HG03565 (cell line): ENCODE measurements around the gene LSM14B.

Experiments
- ATAC-seq: cut with Tn5 transposase; IDR thresholded peaks from one replicate; pipeline ENCODE4 v1.9.1; 2021; ENCODE audit warnings: mild to moderate bottlenecking, moderate library complexity; ENCODE audit not compliant: unreplicated experiment

Gene LSM14B

GRCh38 chr20:62131560-62132320, 9.5 kb downstream of the LSM14B start:
- ATAC-seq, result no peak

DNA sequence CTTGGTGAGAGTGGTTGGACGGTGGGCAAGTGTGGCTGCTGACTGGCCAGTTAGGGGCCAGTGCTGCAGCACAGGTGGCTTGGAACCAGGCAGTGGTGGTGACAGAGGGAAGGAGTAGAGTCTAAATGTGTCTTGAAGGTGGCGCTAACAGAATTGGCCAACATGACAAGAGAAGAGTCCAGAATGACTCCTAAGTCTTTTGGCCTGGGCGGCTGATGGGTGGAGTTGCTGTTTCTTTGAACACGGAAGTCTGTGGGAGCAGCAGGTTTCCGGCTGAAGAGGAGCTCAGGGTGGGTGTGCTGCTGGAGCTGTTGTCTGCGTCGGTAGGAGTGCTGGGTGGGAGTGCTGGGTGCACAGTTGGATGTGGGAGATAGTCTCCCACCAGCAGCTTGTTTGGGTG, 10.1 kb downstream of the LSM14B start:
- no peak for ATAC-seq

GRCh38 chr20:62133051-62133845, 11.0 kb downstream of the LSM14B start:
- ATAC-seq, result no peak

- ATAC-seq, result no peak
Observed at GRCh38 chr20:62133864-62134263, 11.6 kb downstream of the LSM14B start.

DNA sequence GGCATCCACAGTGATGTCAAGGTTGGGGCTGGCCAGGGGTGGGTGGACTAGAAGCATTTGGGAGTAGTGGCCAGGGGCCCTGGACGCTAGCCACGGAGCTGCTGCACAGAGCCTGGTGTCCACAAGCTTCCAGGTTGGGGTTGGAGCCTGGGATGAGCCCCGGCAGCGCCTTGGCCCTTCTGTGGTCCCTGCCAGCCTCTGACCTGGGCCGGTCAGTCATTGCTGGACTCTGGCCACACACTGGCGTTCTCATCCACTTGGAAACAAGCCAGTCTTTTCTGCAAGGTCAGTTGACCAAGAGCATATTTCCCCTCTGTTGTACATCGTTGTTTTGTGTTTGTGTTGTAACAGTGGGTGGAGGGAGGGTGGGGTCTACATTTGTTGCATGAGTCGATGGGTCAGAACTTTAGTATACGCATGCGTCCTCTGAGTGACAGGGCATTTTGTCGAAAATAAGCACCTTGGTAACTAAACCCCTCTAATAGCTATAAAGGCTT, 12.5 kb downstream of the LSM14B start:
- no peak for ATAC-seq

DNA sequence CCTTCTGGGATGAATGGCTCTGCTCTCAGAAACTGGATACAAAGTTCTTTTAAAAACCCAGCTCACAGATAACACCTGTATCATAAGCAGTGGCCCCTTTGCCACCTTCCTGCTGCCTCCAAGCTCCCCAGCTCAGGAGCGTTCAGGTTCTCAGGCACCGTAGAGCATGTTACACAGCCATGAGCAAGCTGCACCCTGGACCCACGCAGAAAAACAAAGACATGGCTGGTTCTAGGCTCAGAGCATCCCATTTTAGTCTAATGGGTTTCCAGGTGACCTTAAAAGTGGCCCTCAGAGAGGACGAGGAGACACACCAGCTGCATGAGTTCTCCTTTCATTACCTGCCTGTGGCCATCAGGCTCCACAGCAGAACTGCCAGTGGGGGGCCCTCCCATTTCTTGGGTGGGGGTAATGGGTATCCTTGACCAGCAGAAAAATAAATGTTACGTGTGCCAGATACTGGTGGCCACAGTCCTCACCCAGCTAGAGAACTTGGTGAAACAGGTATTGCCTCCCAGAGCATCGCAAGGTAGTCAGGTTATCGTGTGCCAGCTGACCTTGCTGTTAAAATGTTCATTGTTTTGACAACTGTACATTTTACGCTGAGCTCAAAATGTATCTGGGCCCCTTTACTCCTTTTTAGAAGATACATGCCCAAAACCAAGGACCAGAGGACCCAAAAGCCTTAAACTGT, 13.4 kb downstream of the LSM14B start:
- no peak for ATAC-seq

DNA sequence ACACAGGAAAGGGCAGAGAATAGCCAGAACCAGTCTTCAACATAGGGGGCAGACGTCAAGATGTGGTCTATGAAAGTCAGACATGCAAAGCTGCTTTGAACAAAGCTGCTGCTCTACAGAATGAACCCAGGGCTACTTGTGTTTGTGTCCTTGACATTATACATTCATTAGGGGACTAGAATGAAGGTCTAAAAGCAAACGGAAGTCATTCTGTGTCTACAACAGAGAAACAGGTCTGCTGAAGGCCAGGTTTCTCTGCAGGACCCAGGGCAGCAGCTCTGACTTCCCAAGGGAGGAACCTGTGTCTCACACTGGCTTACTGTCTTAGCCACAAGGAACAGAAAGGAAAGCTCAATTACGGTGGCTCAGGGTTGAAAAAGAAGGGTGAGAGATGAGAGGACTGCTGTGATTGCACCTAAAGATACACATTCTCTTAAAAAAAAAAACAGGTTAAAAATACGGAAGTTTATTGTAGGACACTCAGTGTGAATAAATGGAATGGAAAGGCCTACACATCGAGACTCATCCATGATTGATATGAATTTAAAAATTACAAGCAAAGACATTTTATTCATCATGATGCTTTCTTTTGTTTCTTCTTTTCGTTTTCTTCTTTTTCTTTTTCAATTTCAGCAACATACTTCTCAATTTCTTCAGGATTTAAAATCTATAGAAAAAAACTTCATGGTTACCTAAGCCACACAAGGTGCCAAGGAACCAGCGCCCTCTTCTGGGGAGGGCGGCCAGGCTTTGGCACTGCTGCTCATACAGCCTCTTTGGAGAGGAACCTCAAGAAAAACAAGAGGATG, 14.2 kb downstream of the LSM14B start:
- no peak for ATAC-seq

GRCh38 chr20:62137092-62137384, 14.8 kb downstream of the LSM14B start:
- no peak for ATAC-seq

- no peak for ATAC-seq
Observed at GRCh38 chr20:62137478-62138203, 15.4 kb downstream of the LSM14B start.

GRCh38 chr20:62138204-62138543, 15.9 kb downstream of the LSM14B start:
- no peak for ATAC-seq

DNA sequence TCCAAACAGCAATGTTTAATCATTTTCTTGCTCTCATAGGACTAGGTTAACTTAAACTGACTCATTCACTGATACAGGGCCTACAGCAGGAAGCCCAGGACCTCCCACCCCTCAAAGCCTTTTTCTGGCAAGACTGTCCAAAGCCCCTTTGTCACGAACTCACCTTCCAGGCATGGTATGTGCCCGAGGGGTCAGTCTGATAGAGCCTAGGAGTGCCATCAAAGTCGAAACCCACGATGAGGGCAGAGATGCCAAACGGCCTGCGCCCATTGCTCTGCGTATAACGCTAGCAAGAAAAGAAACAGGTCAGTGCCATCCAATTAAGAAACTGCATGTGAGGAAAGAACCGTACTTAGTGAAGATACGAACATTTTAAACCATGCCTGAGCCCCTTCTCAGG, 16.6 kb downstream of the LSM14B start:
- no peak for ATAC-seq

DNA sequence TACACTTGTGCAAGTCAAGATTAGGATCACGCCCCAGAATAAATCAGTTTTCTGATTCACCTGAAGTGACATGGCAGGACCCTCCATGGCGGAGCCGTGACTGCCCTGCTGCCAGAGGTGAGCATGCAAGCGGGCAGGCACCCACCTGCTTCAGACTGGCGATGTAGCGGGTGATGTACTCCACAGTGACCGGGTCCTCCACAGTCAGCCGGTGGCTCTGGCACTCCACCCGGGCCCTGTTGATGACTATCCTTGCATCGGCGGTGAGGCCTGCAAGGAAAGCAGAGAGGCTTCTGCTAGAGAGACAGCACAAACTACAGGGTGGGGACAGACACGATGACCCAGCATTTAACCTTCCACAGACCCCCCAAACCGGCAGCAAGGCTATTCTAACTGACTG, 17.4 kb downstream of the LSM14B start:
- ATAC-seq, result no peak

- no peak for ATAC-seq
Observed at GRCh38 chr20:62141043-62141396, 18.7 kb downstream of the LSM14B start.

DNA sequence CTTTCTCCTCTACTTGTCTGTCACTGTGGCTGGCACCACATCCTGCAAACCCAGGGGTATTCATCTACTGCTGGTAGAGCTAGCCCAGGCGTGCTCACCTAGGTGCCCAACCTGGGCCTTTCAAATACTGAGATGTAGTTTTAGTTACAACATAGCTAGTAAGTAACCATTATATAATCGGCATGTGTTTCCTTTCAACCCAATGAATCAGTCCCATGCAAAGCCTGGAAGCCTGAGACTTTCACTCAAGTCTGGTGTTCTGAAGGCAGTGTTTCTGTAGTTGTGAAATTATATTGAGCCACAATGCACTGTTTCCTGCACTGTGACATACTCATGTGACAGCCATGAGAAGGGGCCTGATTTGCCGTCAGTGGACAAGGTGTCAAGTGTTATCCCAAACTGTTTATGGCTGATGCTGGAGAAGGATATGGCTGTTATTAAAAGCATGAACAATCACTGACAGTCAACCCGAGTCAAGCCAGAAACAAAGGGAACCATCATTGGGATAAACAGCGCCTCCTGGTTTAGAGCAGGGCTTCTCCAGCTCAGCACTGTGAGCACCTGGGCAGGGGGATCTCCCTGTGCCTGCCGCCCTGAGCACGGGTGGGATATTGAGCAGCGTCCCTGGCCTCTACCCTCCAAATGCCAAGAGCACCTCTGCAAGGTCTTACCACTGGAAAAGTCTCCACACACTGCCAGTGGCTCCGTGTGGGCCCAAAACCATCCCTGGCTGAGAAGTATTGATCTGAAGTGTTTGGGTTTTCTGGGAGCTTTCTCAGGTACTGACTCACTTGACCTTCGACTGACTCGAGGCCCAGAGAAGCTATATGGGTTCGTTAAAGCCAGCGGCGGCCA, 19.3 kb downstream of the LSM14B start:
- ATAC-seq, result no peak

DNA sequence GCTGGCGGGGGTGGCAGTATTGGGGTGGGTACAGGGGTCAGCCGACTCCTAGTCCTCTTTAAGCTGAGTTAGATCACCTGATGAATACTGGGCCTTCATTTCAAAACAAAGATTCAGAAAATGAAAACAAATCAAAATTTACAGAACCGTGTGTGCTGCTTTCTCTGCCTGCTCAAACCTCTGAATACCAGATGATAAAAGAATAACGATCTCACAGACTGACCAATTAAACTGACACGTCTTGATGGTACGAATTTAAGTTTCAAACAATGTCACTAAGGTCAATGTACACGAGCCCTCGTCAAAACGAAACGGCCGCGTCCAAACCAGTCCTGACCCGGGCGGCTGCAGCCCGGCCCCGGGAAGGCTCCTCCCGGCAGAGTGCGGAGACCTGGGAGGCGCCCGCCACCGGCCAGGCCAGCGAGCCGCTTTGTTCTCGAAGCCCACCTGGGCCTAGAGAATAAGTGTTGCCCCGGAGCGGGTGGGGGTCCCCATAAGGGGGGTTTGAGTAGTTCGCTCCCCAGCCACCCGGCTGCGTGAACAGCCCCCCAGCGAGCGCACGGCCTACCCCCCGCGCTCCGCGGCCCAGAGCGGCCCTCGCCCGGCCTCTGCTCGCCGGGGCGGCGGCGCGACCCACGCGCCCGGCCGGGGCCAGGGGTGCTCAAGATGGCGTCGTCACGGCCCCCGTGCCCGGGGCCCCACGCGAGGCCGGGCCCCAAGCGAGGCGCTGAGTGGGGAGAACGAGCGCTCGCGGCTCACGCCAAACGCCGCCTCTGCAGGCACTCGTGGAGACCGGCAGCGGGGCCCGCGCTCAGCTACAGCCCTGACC, 20.2 kb downstream of the LSM14B start:
- ATAC-seq, result peak; percentile 12

DNA sequence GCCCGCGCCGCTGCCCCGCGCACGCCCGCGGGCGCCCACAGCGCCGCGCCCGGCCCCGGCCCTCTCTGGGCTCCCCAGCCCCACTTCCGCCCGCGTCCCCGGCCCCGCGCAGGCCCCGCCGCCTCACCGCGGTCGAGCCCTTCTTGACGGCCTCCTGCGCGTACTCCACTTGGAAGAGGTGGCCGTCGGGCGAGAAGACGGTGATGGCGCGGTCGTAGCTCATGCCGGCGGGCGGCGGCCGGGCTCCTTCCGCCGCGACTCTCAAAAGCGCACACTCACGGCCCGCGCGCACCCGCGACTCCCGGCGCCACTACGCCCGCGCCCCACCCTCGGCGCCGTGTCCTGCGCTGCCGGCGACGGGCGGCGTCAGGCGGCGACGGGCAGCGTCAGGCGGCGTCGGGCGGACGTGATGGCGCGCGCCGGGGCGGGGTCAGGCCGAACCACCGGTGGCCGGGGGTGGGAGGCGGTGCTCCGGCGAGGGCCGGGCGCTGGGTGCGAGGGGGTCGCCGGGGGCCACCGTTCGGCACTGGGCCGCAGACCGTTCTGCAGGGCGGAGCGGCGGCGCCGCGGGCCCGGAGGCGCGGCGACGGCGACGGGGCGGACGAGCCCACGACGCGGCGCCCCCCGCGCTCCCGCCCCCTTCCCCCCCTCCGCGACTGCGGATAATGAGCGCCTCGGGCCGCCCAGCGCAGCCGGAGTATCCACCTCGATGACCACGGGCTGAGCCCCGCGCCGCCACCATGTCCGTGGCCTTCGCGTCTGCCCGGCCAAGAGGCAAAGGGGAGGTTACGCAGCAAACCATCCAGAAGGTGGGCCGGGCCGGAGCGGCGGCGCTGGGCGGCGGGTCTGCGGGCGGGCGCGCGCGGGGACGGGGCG, 21.0 kb downstream of the LSM14B start, which contains the start of the genes PSMA7 and SS18L1:
Gene PSMA7 (minus strand): TSS at position 314 of the 876 bp plus-strand sequence. CDS start 91 bp downstream, at position 223.
Gene SS18L1 (plus strand): TSS at position 689 of the 876 bp plus-strand sequence. CDS start 52 bp downstream, at position 741.
- peak; percentile 63 for ATAC-seq
